ENCODE data around the gene CFAP61. TPM values are rescaled to one million over a fixed set of nuclear protein-coding genes. Genes with fewer than 3 reads are reported as not detected.
A peak's percentile ranks its signal among the peaks of the same experiment; 100 is the strongest.

Gene CFAP61
- total RNA-seq, 4 donors from 2014 or later: 17.1 to 94.8 (median 41.4) TPM

GRCh38 chr20:20373091-20373571 lies 320.8 kb downstream of the CFAP61 start:
- H3K27ac ChIP-seq: no peak overlapping the region
- ATAC-seq (peak in 1 of 2 donors; percentile 34), DNase-seq (no peak)
- H3K4me1 ChIP-seq: no peaks in the 10 kb centered on the region
- in situ Hi-C loops (cut with MboI; ENCODE audit: low sequenced_read_pairs in 4 of 4): no loop called here
- no peak overlapping the region for H3K4me3 ChIP-seq
- peaks cover 25 to 33% (median 32%) of the 10 kb centered on the region in 3 donors for H3K27me3 ChIP-seq
- H3K9me3 ChIP-seq: no peaks in the 10 kb centered on the region
- H3K36me3 ChIP-seq: no peaks in the 10 kb centered on the region
- intact Hi-C loops (cut with DNase I; ENCODE audit: low total_unique reads): no loop called here
- TF ChIP-seq, protein P1, sequence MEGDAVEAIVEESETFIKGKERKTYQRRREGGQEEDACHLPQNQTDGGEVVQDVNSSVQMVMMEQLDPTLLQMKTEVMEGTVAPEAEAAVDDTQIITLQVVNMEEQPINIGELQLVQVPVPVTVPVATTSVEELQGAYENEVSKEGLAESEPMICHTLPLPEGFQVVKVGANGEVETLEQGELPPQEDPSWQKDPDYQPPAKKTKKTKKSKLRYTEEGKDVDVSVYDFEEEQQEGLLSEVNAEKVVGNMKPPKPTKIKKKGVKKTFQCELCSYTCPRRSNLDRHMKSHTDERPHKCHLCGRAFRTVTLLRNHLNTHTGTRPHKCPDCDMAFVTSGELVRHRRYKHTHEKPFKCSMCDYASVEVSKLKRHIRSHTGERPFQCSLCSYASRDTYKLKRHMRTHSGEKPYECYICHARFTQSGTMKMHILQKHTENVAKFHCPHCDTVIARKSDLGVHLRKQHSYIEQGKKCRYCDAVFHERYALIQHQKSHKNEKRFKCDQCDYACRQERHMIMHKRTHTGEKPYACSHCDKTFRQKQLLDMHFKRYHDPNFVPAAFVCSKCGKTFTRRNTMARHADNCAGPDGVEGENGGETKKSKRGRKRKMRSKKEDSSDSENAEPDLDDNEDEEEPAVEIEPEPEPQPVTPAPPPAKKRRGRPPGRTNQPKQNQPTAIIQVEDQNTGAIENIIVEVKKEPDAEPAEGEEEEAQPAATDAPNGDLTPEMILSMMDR (IDR thresholded peaks at IDR 0.05 in 4 of 5, conservative IDR thresholded peaks at IDR 0.05 in 1 of 5): no peak
- no peak for TF ChIP-seq POLR2A (IDR thresholded peaks at IDR 0.05)

GRCh38 chr20:20375862-20376261 lies 323.5 kb downstream of the CFAP61 start:
- TF ChIP-seq POLR2A (IDR thresholded peaks at IDR 0.05): no peak
- TF ChIP-seq, protein P1 (IDR thresholded peaks at IDR 0.05 in 4 of 5, conservative IDR thresholded peaks at IDR 0.05 in 1 of 5): no peak
- H3K36me3 ChIP-seq: no peaks in the 10 kb centered on the region
- H3K27ac ChIP-seq: no peak overlapping the region
- in situ Hi-C loops (cut with MboI; ENCODE audit: low sequenced_read_pairs in 4 of 4) (no loop called here), intact Hi-C loops (cut with DNase I; ENCODE audit: low total_unique reads) (no loop called here)
- H3K4me1 ChIP-seq: no peaks in the 10 kb centered on the region
- peaks cover 8 to 16% (median 13%) of the 10 kb centered on the region in 3 donors for H3K27me3 ChIP-seq
- no peak overlapping the region for H3K4me3 ChIP-seq
- no peak for DNase-seq
- no peaks in the 10 kb centered on the region for H3K9me3 ChIP-seq
- no peak for ATAC-seq

DNA sequence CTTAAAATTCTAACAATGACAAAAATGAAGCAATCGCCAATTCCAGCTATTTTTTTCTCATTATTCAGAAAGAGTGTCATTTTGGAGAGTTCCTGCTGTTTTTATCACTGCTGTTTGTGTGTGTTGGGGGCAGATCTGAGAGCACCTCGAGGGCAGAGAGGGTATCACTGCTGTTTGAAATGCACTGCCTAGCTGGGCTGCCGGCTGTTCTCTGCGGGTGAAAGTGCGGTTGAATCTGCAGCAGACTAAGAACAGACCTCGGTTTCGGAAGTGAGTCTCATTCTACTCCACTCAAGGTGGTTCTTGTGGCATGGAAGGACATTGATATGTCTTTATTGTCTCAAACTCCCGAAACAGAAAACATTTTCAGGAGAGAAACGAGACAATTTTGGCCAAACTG lies 333.9 kb downstream of the CFAP61 start:
- no peak for ATAC-seq

GRCh38 chr20:20390393-20390792 lies 338.1 kb downstream of the CFAP61 start:
- peaks cover 4 to 33% of the 10 kb centered on the region in 2 donors for H3K36me3 ChIP-seq
- no peaks in the 10 kb centered on the region for H3K9me3 ChIP-seq
- in situ Hi-C loops (cut with MboI; ENCODE audit: low sequenced_read_pairs in 4 of 4) (no loop called here), intact Hi-C loops (cut with DNase I; ENCODE audit: low total_unique reads) (no loop called here)
- DNase-seq (no peak), ATAC-seq (no peak)
- no peaks in the 10 kb centered on the region for H3K27me3 ChIP-seq
- no peak overlapping the region for H3K27ac ChIP-seq
- H3K4me1 ChIP-seq: no peaks in the 10 kb centered on the region
- TF ChIP-seq, protein P1 (IDR thresholded peaks at IDR 0.05 in 4 of 5, conservative IDR thresholded peaks at IDR 0.05 in 1 of 5): no peak
- no peak for TF ChIP-seq POLR2A (IDR thresholded peaks at IDR 0.05)
- no peak overlapping the region for H3K4me3 ChIP-seq

More for the DNA sequence above, 333.9 kb downstream of the CFAP61 start:
- Histone ChIP-seq H3K27ac (no peak overlapping the region), H3K9me3 (no peaks in the 10 kb centered on the region), H3K36me3 (peaks cover 0 to 6% of the 10 kb centered on the region in 2 donors), H3K27me3 (no peaks in the 10 kb centered on the region), H3K4me1 (no peaks in the 10 kb centered on the region), H3K4me3 (no peak overlapping the region)
- no peak for DNase-seq
- no peak for TF ChIP-seq POLR2A (IDR thresholded peaks at IDR 0.05)
- TF ChIP-seq, protein P1 (IDR thresholded peaks at IDR 0.05 in 4 of 5, conservative IDR thresholded peaks at IDR 0.05 in 1 of 5): no peak
- intact Hi-C loops (cut with DNase I; ENCODE audit: low total_unique reads): no loop called here
- in situ Hi-C loops (cut with MboI; ENCODE audit: low sequenced_read_pairs in 4 of 4): no loop called here

DNA sequence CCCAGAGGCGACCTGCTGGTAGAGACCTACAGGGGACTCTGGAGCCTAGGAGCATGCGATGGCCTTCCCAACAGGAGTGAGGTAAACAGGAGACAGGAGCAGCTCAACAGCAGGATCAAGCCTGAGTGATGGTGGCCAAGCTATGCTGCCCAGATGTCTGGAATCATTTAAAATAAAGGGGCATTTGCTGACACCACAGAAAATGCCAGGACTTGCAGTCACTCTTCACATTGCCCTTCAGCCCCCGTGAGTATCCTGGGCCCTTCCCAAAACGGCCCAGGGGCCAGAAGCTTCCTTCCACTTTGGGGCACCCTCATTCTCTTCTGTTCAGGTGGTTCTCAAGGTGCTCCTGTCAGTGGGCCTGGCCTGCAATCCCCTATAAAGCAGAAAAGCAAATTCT lies 338.8 kb downstream of the CFAP61 start:
- no peak overlapping the region for H3K4me3 ChIP-seq
- DNase-seq (no peak), ATAC-seq (no peak)
- intact Hi-C loops (cut with DNase I; ENCODE audit: low total_unique reads): no loop called here
- H3K4me1 ChIP-seq: no peaks in the 10 kb centered on the region
- H3K27ac ChIP-seq: no peak overlapping the region
- in situ Hi-C loops (cut with MboI; ENCODE audit: low sequenced_read_pairs in 4 of 4): no loop called here
- no peaks in the 10 kb centered on the region for H3K27me3 ChIP-seq
- peaks cover 4 to 33% of the 10 kb centered on the region in 2 donors for H3K36me3 ChIP-seq
- TF ChIP-seq, protein P1 (IDR thresholded peaks at IDR 0.05 in 4 of 5, conservative IDR thresholded peaks at IDR 0.05 in 1 of 5): no peak
- TF ChIP-seq POLR2A (IDR thresholded peaks at IDR 0.05): no peak
- no peaks in the 10 kb centered on the region for H3K9me3 ChIP-seq
